ENCODE results near the gene TCF4. TPM values are rescaled to one million over a fixed set of nuclear protein-coding genes. Genes with fewer than 3 reads are reported as not detected.

The TCF4 gene
- total RNA-seq, 4 donors from 2014 or later, result 30.3 to 51.1 (median 40.1) TPM

GRCh38 chr18:55265984-55266383, 322.0 kb downstream of the TCF4 start:
- Histone ChIP-seq H3K4me3 (no peak overlapping the region), H3K27ac (no peak overlapping the region), H3K4me1 (peaks cover 0 to 13% (median 0%) of the 10 kb centered on the region in 4 donors), H3K27me3 (no peaks in the 10 kb centered on the region), H3K9me3 (no peaks in the 10 kb centered on the region), H3K36me3 (no peaks in the 10 kb centered on the region)
- no peak for DNase-seq
- intact Hi-C loops (cut with DNase I; ENCODE audit: low total_unique reads) (no loop called here), in situ Hi-C loops (cut with MboI; ENCODE audit: low pct_ligation_motif_present in 1 of 4, low pct_unique_long_range_greater_than_20kb in 1 of 4, low sequenced_read_pairs in 3 of 4) (no loop called here)
- WGBS, 2 donors (ENCODE audit: low coverage in 1 of 2), result 76% methylated on average over 3 of the region's 3 CpGs; no CpG with 5 or more reads in 1 of the 2 donors
- no peak for TF ChIP-seq CTCF (IDR thresholded peaks at IDR 0.05)
- TF ChIP-seq EP300 (IDR thresholded peaks at IDR 0.05; ENCODE audit: low read depth), result no peak
- TF ChIP-seq POLR2AphosphoS5 (IDR thresholded peaks at IDR 0.05), result no peak
- no peak for TF ChIP-seq POLR2A (IDR thresholded peaks at IDR 0.05)

- no peak overlapping the region for H3K4me3 ChIP-seq
- no peaks in the 10 kb centered on the region for H3K9me3 ChIP-seq
- no peaks in the 10 kb centered on the region for H3K36me3 ChIP-seq
- peaks cover 0 to 13% (median 0%) of the 10 kb centered on the region in 4 donors for H3K4me1 ChIP-seq
- no peak overlapping the region for H3K27ac ChIP-seq
- no peak for DNase-seq
- H3K27me3 ChIP-seq, result no peaks in the 10 kb centered on the region
- no peak for TF ChIP-seq EP300 (IDR thresholded peaks at IDR 0.05; ENCODE audit: low read depth)
- no peak for TF ChIP-seq POLR2A (IDR thresholded peaks at IDR 0.05)
- no peak for TF ChIP-seq POLR2AphosphoS5 (IDR thresholded peaks at IDR 0.05)
- TF ChIP-seq CTCF (IDR thresholded peaks at IDR 0.05), result no peak
- intact Hi-C loops (cut with DNase I; ENCODE audit: low total_unique reads) (no loop called here), in situ Hi-C loops (cut with MboI; ENCODE audit: low pct_ligation_motif_present in 1 of 4, low pct_unique_long_range_greater_than_20kb in 1 of 4, low sequenced_read_pairs in 3 of 4) (no loop called here)
- 59 to 60% methylated on average over 4 to 5 of the region's 5 CpGs for WGBS, 2 donors (ENCODE audit: low coverage in 1 of 2)
Measured at GRCh38 chr18:55265130-55265675, 322.8 kb downstream of the TCF4 start.

- H3K27ac ChIP-seq, result no peak overlapping the region
- peaks cover 0 to 13% (median 0%) of the 10 kb centered on the region in 4 donors for H3K4me1 ChIP-seq
- TF ChIP-seq POLR2AphosphoS5 (IDR thresholded peaks at IDR 0.05), result no peak
- TF ChIP-seq POLR2A (IDR thresholded peaks at IDR 0.05), result no peak
- no peak for TF ChIP-seq EP300 (IDR thresholded peaks at IDR 0.05; ENCODE audit: low read depth)
- TF ChIP-seq CTCF (IDR thresholded peaks at IDR 0.05), result no peak
- intact Hi-C loops (cut with DNase I; ENCODE audit: low total_unique reads), result no loop called here
- in situ Hi-C loops (cut with MboI; ENCODE audit: low pct_ligation_motif_present in 1 of 4, low pct_unique_long_range_greater_than_20kb in 1 of 4, low sequenced_read_pairs in 3 of 4), result no loop called here
- no peaks in the 10 kb centered on the region for H3K27me3 ChIP-seq
- H3K9me3 ChIP-seq, result no peaks in the 10 kb centered on the region
- no peaks in the 10 kb centered on the region for H3K36me3 ChIP-seq
- no peak overlapping the region for H3K4me3 ChIP-seq
- DNase-seq, result no peak
- 45 to 53% methylated on average over 3 of the region's 3 CpGs for WGBS, 2 donors (ENCODE audit: low coverage in 1 of 2)
Measured at GRCh38 chr18:55264108-55264507, 323.9 kb downstream of the TCF4 start.

- no peak overlapping the region for H3K27ac ChIP-seq
- in situ Hi-C loops (cut with MboI; ENCODE audit: low pct_ligation_motif_present in 1 of 4, low pct_unique_long_range_greater_than_20kb in 1 of 4, low sequenced_read_pairs in 3 of 4) (no loop called here), intact Hi-C loops (cut with DNase I; ENCODE audit: low total_unique reads) (no loop called here)
- H3K27me3 ChIP-seq, result no peaks in the 10 kb centered on the region
- peaks cover 0 to 9% (median 0%) of the 10 kb centered on the region in 4 donors for H3K4me1 ChIP-seq
- no peaks in the 10 kb centered on the region for H3K9me3 ChIP-seq
- WGBS, 2 donors (ENCODE audit: low coverage in 1 of 2), result 60 to 73% methylated on average over 1 of the region's 1 CpG
- TF ChIP-seq EP300 (IDR thresholded peaks at IDR 0.05; ENCODE audit: low read depth) (no peak), POLR2A (IDR thresholded peaks at IDR 0.05) (no peak), POLR2AphosphoS5 (IDR thresholded peaks at IDR 0.05) (no peak), CTCF (IDR thresholded peaks at IDR 0.05) (no peak)
- DNase-seq, result no peak
- H3K4me3 ChIP-seq, result no peak overlapping the region
- peaks cover 0 to 5% (median 2%) of the 10 kb centered on the region in 4 donors for H3K36me3 ChIP-seq
Measured at GRCh38 chr18:55262021-55262560, 325.9 kb downstream of the TCF4 start.
